Measurements from ENCODE around the gene LONRF3. TPM values are rescaled to one million over a fixed set of nuclear protein-coding genes. Genes with fewer than 3 reads are reported as not detected.

The LONRF3 gene
- total RNA-seq, 2 donors from 2014 or later = 15.3 to 18.8 TPM

- intact Hi-C loops (cut with DNase I) = no loop called here
- DNase-seq (peak; percentile 50 to 67 (median 60)), ATAC-seq (peak; percentile 51)
- TF ChIP-seq CTCF (IDR thresholded peaks at IDR 0.05) = peak in 1 of 7 experiments; percentile 8
- TF ChIP-seq POLR2A (IDR thresholded peaks at IDR 0.05) = peak in 1 of 3 donors; percentile 59
- Histone ChIP-seq H3K36me3 (replicated peaks in 1 of 2; ENCODE audit: insufficient read depth in 1 of 2, low read depth in 2 of 2) (no peaks in the 10 kb centered on the region), H3K27me3 (no peaks in the 10 kb centered on the region), H3K9me3 (no peaks in the 10 kb centered on the region), H3K4me1 (peaks cover 37% of the 10 kb centered on the region), H3K4me3 (peak overlapping the region; percentile 12), H3K27ac (peak overlapping the region; percentile 78 to 84 (median 80))
- WGBS, 2 donors = 0% methylated on average over 18 of the region's 82 CpGs; no CpG with 5 or more reads in 1 of the 2 donors
Observed at GRCh38 chrX:118974908-118975671, 672 bp downstream of the LONRF3 start.

GRCh38 chrX:118975831-118976598, 1.6 kb downstream of the LONRF3 start:
- intact Hi-C loops (cut with DNase I) = no loop called here
- ATAC-seq (peak; percentile 72), DNase-seq (peak; percentile 76 to 85 (median 84))
- H3K36me3 ChIP-seq (replicated peaks in 1 of 2; ENCODE audit: insufficient read depth in 1 of 2, low read depth in 2 of 2) = no peaks in the 10 kb centered on the region
- no peaks in the 10 kb centered on the region for H3K27me3 ChIP-seq
- H3K4me1 ChIP-seq = peaks cover 36% of the 10 kb centered on the region
- H3K4me3 ChIP-seq = peak overlapping the region in 1 of 2 donors; percentile 12
- WGBS, 2 donors = 0 to 1% methylated on average over 12 to 36 of the region's 64 CpGs
- peak overlapping the region; percentile 78 to 84 (median 81) for H3K27ac ChIP-seq
- TF ChIP-seq CTCF (IDR thresholded peaks at IDR 0.05) (no peak), POLR2A (IDR thresholded peaks at IDR 0.05) (peak; percentile 57 to 61 (median 59))
- H3K9me3 ChIP-seq = no peaks in the 10 kb centered on the region

- WGBS, 2 donors = 10 to 47% methylated on average over 4 to 15 of the region's 17 CpGs
- ATAC-seq (peak; percentile 38), DNase-seq (peak; percentile 57 to 74 (median 64))
- Histone ChIP-seq H3K27me3 (no peaks in the 10 kb centered on the region), H3K4me1 (peaks cover 29% of the 10 kb centered on the region), H3K9me3 (no peaks in the 10 kb centered on the region), H3K36me3 (replicated peaks in 1 of 2; ENCODE audit: insufficient read depth in 1 of 2, low read depth in 2 of 2) (no peaks in the 10 kb centered on the region), H3K27ac (peak overlapping the region; percentile 78 to 84 (median 81)), H3K4me3 (peak overlapping the region in 1 of 2 donors; percentile 12)
- no peak for TF ChIP-seq CTCF (IDR thresholded peaks at IDR 0.05)
- TF ChIP-seq POLR2A (IDR thresholded peaks at IDR 0.05) = no peak
- intact Hi-C loops (cut with DNase I) = no loop called here
Observed at GRCh38 chrX:118976599-118977340, 2.4 kb downstream of the LONRF3 start.

- H3K36me3 ChIP-seq (replicated peaks in 1 of 2; ENCODE audit: insufficient read depth in 1 of 2, low read depth in 2 of 2) = no peaks in the 10 kb centered on the region
- no peak overlapping the region for H3K27ac ChIP-seq
- H3K27me3 ChIP-seq = no peaks in the 10 kb centered on the region
- ATAC-seq (no peak), DNase-seq (no peak)
- intact Hi-C loops (cut with DNase I) = no loop called here
- WGBS, 2 donors = 92 to 100% methylated on average over 1 to 3 of the region's 3 CpGs
- H3K4me3 ChIP-seq = no peak overlapping the region
- peaks cover 27% of the 10 kb centered on the region for H3K4me1 ChIP-seq
- TF ChIP-seq CTCF (IDR thresholded peaks at IDR 0.05) (no peak), POLR2A (IDR thresholded peaks at IDR 0.05) (no peak)
- H3K9me3 ChIP-seq = no peaks in the 10 kb centered on the region
Observed at GRCh38 chrX:118977424-118977823, 3.0 kb downstream of the LONRF3 start.

All from body of pancreas (tissue), 4 donors.